GM18520 (cell line): ENCODE measurements around the gene RPL36AL.
"Not testable (repeated sequence)": the region's sequence is repeated elsewhere in the genome, so short reads cannot be mapped to it uniquely, and the experiment has no call there.

Source experiments
- ATAC-seq: cut with Tn5 transposase; IDR thresholded peaks from one replicate; pipeline ENCODE4 v1.9.1; 2021; ENCODE audit not compliant: unreplicated experiment

Gene RPL36AL

DNA sequence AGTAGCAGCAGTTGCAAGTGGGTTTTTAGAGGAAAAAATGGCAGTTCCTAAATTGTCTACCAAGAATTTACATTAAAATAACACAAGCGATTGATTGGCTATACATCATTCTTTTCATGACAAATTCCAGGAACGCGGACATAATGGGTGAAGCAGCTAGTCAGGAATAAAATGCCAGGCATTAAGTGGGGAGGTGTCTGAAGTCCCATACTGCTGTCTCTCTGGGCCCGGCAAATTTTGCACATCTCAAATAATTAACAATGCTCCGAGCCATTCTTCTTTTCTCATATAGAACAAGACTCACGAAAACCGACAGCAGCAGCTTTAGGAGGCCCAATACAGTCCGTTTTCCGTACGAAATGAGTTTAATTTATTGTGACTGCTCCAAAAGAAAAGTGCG is 696 bp downstream of the RPL36AL start:
- no peak for ATAC-seq

DNA sequence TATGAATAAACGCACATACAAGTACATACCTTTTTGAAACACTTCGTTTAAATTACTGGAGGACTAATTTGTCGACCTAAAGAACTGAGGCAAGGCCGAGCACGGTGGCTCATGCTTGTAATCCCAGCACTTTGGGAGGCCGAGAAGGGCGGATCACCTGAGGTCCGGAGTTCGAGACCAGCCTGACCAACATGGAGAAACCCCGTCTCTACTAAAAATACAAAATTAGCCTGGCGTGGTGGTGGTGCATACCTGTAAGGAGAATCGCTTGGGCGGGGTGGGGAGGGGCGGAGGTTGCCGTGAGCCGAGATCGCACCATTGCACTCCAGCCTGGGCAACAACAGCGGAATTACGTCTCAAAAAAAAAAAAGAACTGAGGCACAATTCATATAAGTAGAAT is 1.2 kb downstream of the RPL36AL start:
- ATAC-seq, result not testable (repeated sequence)

DNA sequence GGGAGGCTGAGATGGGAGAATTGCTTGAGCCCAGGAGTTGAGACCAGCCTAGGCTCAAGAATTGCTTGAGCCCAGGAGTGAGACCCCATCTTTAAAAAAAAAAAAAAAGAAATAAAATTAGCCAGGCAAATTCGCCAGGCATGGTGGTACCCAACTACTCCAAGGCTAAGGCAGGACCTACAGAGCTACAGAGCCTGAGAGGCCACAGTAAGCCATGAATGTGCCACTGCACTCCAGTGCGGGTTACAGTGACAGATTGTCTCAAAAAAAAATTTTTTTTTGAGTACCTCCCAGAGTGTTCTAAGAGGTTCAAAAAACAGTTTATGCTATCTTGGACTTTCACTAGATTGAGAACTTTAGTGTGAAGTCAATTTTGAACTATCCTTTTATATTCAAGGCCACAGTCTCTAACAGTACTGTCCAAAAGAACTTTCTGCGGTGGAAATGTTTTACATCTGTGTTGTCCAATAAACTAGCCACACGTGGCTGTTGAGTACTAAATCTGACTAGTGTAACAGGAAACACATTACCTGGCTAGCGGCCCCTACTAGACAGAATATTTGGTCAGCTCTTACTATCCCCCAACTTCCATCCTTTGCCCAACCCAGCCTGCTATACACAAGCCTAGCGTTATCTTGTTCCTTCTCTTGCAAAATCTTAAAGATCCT is 2.4 kb downstream of the RPL36AL start:
- no peak for ATAC-seq

DNA sequence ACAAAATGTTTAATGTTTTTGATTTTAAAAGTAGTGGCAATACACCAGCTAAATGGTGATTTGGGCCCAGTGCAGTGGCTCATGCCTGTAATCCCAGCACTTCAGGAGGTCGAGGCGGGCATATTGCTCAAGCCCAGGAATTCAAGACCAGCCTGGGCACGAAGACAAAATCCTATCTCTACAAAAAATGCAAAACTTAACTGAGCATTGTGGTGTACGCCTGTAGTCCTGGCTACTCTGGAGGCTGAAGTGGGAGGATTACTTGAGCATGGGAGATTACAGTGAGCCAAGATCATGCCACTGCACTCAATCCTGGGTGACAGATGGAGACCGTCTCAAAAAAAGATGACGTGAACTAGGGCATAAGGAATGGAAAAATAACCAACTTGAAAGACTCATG is 4.7 kb downstream of the RPL36AL start:
- ATAC-seq, result no peak

DNA sequence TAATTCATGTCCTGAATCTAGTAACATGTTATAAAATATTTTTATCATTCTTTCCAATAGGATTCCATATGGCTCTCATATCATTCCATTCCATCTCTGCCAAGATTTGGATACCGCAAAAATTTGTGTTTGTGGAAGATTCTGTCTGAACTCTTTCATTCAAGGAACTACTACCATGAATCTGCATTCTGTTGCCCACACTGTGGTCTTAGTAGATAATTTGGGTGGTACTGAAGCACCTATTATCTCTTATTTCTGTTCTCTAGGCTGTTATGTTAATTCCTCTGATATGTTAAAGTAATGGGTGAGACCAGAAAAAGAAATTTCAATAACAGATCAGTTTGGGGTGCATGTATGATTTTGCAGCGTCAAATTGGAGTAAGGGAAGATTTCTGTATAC is 6.2 kb downstream of the RPL36AL start:
- ATAC-seq, result no peak

DNA sequence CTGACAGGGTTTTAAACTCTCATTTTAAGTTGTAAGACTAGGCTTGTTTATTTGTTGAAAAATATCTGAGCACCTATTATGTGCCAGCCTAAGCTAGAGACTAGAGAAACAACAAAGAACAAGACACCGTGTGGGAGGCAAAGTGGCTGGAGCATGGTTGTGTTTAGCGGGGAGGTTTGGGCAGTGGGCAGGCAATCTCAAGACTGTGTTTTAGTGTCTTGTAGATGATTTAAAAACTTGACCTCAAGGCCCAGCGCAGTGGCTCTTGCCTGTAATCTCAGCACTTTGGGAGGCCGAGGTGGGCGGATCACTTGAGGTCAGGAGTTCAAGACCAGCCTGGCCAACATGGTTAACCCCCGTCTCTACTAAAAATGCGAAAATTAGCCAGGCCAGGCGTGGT is 7.8 kb downstream of the RPL36AL start:
- ATAC-seq, result no peak

DNA sequence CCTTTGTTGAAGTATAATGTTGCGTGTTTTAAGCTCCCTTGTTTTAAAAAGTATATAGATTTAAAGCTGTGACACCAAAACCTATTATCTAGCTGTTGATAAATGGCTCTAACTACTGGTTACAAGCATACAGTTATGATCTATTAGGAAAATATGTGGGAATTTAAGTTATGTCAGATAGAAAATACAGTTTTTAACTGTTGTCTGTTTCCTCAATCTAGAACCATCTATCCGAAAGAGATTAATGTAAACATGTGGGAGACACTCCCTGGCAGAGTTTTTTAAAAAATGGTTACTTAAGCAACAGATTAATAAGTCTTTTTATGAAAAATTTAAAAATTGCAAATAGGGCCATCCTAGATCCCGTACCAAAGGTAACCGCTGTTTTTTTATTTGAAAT is 8.2 kb downstream of the RPL36AL start:
- no peak for ATAC-seq

DNA sequence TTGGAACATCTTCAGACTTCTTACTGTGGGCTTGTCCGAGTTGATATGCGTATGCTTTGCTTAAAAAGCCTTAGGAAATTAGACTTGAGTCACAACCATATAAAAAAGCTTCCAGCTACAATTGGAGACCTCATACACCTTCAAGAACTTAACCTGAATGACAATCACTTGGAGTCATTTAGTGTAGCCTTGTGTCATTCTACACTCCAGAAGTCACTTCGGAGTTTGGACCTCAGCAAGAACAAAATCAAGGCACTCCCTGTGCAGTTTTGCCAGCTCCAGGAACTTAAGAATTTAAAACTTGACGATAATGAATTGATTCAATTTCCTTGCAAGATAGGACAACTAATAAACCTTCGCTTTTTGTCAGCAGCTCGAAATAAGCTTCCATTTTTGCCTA is 12.8 kb downstream of the RPL36AL start:
- ATAC-seq, result no peak

DNA sequence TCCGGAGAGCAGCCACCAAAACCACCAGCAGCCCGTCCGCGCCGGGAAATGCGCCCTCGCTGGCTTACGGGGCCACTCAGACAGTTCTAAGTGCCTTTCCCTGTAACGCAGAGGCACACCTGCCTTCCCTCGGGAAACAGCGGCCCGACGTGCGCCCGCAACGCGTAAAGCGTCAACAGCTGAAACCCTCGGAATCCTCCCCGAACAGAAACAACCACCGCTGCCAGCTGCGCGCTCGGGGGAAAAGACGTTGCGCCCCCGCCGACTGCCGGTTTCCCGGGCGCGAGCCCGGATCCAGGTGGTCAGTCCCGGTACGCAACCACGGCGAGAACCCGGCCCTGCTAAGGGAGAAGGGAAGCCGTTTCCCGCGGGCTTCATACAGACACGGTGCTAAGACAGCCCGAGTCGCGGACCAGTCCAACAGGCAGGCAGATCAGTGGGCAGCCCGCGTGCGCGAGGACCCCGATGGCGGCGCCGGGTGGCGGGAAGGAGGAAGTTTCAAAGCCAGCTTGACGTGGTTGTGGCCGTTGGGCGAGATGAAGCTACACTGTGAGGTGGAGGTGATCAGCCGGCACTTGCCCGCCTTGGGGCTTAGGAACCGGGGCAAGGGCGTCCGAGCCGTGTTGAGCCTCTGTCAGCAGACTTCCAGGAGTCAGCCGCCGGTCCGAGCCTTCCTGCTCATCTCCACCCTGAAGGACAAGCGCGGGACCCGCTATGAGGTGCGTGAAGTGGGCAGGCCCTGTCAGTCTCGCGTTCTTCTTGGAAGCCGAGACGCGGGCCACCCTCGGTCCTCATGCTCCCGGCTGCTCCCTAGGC is 21.7 kb downstream of the RPL36AL start, which contains the start of gene LRR1:
TSS of gene LRR1 (plus strand) at position 456 of the 816 bp plus-strand sequence. CDS start at position 537, 81 bp downstream.
- peak; percentile 34 for ATAC-seq

DNA sequence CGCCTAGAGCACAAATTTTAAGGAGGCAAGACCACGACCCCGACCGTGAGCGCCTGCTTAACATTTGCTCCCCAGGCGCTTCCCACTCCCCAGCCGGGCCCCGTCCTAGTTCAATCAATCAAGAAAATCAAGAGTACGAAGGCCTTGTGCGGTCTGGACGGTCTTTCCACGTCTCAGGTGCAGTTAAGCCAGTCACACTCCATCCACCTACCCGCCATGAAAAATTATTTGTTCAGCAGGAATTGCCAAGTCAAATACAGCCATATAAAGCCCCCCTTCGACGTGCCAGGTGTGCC is 22.3 kb downstream of the RPL36AL start:
- no peak for ATAC-seq

DNA sequence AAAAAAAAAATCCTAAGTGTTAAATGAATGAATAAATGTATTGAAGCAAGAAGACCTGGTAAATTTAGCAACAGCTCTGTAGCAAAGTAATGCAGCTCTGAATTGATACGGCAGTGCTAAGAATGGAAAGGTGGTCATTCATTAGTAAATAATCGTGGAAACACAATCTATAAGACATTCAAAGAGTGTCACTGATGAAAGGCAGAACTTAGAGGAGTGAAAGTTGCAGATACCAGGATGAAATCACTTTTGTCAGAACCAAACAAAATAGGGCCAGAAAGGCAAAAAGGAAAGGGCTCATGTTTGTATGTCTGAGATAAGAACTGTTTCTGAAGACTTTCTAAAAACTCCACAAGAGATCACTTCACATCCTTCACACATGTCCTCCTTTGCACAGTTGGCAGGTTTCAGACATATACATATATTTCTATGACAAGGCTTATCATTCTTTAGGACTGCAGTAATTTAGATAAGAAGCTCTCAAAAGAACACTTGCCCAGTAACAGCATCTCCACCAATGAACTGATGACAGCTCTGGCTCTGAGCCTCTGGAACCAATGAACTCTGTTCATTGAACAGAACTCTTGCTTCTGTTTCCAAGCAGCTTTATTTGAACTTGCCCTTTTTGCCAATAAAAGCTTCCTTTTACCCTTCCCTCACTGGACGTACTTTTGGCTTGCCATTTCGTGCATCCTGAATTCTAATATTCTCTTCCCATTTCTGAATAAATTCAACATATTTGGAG is 25.9 kb downstream of the RPL36AL start:
- no peak for ATAC-seq

DNA sequence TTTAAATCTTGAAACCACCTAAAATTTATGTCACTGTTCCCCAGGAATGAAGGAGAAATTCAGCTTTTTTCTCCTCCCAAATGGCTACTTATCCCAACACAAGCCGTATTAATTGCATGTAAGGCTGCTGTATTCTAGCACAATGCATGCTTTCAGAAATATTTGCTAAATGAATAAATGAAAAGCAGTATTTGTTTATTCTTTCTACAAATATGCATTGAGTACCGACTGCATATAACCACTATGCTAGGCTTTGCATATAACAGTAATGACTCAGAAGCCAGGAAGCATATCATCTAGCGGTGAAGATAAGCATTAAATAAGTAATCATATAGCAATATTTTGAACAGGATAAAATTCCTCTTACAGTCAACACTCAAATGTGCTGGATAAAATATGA is 27.4 kb downstream of the RPL36AL start:
- no peak for ATAC-seq

DNA sequence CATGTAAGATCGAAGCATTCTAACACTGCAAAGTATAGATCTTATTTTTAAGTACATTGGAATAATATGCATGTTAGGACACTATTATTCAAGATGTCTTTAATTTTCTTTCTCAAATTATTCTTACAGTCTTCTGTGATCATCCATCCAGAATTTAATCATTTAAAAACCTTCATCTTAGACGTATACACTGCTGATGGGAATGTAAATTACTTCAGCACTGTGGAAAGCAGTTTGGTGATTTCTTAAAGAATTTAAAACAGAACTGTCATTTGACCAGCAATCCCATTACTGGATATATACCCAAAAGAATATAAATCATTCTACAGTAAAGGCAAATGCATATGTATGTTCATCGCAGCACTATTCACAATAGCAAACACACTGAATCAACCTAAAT is 31.0 kb downstream of the RPL36AL start:
- no peak for ATAC-seq

DNA sequence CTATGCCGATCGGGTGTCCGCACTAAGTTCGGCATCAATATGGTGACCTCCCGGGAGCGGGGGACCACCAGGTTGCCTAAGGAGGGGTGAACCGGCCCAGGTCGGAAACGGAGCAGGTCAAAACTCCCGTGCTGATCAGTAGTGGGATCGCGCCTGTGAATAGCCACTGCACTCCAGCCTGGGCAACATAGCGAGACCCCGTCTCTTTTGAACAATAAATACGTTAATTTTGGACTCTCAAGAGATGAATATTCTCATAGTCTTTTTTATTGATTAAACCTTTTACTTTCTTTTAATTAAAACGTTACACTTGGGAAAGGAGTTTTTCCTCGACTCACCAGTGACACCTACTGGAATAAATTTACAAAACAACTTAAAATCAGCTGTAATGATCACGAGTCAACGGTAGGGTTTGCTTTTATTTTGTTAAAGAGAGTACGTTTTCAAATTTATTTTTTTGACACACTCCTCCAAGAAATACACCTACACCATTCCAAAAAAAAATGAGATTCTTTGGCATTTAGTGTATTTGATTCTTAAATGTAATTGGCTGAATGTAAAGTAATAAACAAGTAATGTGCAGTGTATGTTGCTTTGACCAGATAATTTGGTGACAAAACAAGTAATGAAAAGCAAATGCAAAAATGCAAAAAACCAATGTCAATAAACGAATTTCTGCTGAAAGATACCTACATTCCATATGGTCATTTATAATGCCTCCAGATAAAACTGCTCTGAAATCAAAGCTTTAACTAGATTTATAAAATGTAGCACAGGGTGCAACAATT is 33.6 kb downstream of the RPL36AL start:
- peak; percentile 32 for ATAC-seq

DNA sequence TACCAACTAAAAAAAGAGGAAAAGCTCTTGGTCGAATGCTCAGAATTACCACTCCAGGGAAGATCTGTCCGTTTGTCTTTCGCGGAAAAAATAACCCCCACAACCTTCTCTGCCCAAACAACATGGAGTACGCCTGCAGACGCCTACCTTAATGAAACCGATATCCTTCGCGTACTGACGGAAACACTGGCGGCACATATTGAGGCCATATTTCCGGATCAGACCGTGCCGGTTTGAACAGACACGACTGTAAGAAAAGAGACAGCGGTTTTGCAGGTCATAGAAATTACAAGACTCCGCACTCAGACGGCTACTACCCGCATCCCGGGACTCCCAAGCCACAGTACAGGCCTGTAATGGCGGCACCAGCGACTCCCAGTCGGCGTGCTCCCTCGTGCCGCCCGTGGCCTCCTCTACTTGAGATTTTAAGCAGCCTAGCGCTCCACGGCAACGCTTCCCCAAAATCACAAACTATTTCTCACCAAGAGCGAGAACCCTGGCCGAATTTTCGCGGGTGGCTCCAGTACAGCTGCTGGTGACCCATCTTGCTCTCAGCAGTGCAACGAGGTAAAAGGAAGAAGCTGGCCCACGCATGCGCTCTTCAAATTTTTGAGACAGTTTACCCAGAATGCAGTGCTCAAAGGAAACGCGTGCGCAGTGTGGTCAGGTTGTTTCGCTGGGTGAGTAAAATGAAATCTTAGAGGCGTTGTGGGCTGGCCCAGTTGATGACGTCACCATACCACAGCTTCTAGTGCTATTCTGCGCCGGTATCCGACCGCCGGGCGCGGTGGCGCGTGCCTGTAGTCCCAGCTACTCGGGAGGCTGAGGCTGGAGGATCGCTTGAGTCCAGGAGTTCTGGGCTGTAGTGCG is 34.4 kb downstream of the RPL36AL start, which contains the start of gene RPS29:
TSS of gene RPS29 (minus strand) at position 578 of the 870 bp plus-strand sequence. CDS start at position 544, 34 bp downstream.
- ATAC-seq, result peak; percentile 77

DNA sequence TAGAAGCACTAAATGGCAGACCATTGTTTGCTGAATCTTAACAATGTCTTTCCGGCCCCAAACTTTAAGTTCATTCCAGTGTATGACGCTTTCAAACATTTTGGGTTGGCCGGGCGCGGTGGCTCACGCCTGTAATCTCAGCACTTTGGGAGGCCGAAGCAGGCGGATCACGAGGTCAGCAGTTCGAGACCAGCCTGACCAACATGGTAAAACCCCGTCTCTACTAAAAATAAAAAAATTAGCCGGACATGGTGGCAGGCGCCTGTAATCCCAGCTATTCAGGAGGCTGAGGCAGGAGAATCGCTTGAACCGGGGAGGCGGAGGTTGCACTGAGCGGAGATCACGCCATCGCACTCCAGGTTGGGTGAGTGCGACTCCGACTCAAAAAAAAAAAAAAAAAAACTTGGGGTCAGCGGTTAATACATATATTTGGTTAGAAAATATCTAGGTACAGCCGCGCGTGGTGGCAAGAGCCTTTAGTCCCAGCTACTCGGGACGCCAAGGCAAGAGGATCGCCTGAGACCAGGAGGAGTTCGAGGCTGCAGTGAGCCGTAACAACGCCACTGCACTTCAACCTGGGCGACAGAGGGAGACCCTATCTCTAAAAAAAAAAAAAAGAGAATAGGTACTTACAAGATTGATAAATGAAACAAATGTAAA is 35.3 kb downstream of the RPL36AL start:
- not testable (repeated sequence) for ATAC-seq

DNA sequence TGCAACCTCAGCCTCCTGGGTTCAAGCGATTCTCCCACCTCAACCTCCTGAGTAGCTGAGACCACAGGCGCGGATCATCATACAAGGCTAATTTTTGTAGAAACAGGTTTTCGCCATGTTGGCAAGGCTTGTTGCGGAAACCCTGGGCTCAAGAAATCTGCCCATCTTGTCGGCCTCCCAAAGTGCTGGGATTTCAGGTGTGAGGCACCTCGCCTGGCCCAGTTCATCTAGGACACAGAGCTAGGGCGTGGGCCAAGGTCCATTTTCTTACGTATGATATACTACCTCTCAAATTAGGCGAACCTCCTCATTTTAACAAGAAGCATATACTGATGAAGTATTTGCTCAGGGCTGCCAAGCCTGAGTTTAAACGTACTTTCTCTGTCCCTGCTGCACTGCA is 36.4 kb downstream of the RPL36AL start:
- no peak for ATAC-seq

DNA sequence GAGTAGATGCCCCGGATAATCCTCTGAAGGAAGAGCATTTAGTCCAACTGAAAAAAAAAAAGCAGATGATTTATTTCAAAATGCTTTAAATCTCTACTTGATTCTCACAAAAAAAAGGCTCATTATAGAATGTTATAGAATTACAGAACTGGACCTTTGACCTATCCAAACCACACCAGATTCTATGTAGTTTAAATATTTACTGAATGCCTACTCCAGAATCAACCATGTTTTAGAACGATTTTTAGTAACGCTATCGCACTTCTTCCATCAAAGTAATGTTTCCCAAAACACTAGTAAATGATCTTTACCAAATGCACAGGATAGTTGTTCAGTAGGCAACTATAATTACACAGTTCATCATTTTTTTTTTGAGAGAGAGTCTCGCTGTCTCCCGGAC is 36.8 kb downstream of the RPL36AL start:
- ATAC-seq, result no peak

DNA sequence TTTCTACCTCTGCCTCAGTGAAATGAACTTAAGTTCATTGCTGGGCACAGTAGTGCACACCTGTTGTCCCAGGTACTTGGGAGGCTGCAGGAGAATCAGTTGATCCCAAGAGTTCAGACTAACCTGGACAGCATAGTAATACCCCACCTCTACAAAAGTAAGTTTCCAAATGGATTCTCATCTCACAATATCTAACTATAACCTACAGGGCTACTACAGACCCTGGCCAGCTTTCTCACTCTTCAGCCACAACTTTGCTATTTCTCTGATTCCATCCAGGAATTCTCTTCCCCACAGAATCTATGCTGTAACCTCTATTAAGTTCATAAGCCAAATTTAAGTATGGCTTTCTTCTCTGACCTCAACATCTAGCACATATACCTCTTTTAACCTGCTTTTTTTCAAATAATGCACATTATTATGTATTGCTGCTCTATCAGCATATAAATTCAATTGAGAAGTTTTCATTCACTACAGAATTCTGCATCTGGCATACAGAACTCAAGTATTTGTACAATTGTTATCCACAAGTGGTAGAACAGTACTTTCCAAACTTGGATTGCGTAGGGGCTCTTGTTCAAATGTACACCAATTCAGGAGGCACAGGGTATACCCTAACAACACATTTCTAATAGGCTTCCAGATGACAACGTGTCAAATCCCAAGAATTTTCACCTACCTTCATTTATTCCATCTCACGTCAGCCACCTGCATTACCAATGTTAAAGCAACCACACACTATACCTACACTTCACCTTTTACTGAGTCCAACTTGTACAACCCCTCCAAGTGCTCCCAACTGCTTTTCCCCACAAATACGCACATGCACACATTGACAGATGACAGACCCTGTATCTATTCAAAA is 38.1 kb downstream of the RPL36AL start:
- no peak for ATAC-seq
